ENCODE data around the gene B4GALNT2. TPM values are rescaled to one million over a fixed set of nuclear protein-coding genes. Genes with fewer than 3 reads are reported as not detected.

The B4GALNT2 gene
- polyA plus RNA-seq, 1 donor from 2014 or later = not detected

GRCh38 chr17:49218941-49219913 is 86.7 kb downstream of the B4GALNT2 start:
- peaks cover 5% of the 10 kb centered on the region for H3K27me3 Mint-ChIP-seq
- peaks cover 13% of the 10 kb centered on the region for H3K36me3 Mint-ChIP-seq
- H3K9me3 Mint-ChIP-seq = no peaks in the 10 kb centered on the region

GRCh38 chr17:49219987-49220386 is 87.4 kb downstream of the B4GALNT2 start:
- peaks cover 38 to 47% (median 45%) of the 10 kb centered on the region in 3 donors for H3K4me1 Mint-ChIP-seq
- H3K36me3 Mint-ChIP-seq = peaks cover 11% of the 10 kb centered on the region
- H3K27me3 Mint-ChIP-seq = peaks cover 9% of the 10 kb centered on the region
- peak overlapping the region in 2 of 4 donors; percentile 51 to 91 for H3K4me3 Mint-ChIP-seq
- H3K27ac Mint-ChIP-seq = peak overlapping the region in 1 of 3 donors; percentile 98
- no peaks in the 10 kb centered on the region for H3K9me3 Mint-ChIP-seq

More at GRCh38 chr17:49218941-49219913, 86.7 kb downstream of the B4GALNT2 start:
- Mint-ChIP-seq H3K4me1 (peaks cover 40 to 50% (median 47%) of the 10 kb centered on the region in 3 donors), H3K4me3 (peak overlapping the region; percentile 67 to 91 (median 76)), H3K27ac (peak overlapping the region; percentile 95 to 98 (median 97))

- Mint-ChIP-seq H3K27ac (peak overlapping the region in 2 of 3 donors; percentile 10 to 84), H3K4me3 (peak overlapping the region in 3 of 4 donors; percentile 65 to 86 (median 81)), H3K4me1 (peaks cover 23 to 34% (median 27%) of the 10 kb centered on the region in 3 donors), H3K9me3 (no peaks in the 10 kb centered on the region), H3K27me3 (peaks cover 12% of the 10 kb centered on the region), H3K36me3 (peaks cover 7% of the 10 kb centered on the region)
These were observed 90.6 kb downstream of the B4GALNT2 start for GRCh38 chr17:49223168-49223516.

- Mint-ChIP-seq H3K4me1 (peaks cover 19 to 31% (median 23%) of the 10 kb centered on the region in 3 donors), H3K27ac (peak overlapping the region in 2 of 3 donors; percentile 10 to 84), H3K36me3 (peaks cover 5% of the 10 kb centered on the region), H3K4me3 (peak overlapping the region; percentile 64 to 93 (median 76)), H3K9me3 (no peaks in the 10 kb centered on the region), H3K27me3 (peaks cover 12% of the 10 kb centered on the region)
These were observed 91.1 kb downstream of the B4GALNT2 start for GRCh38 chr17:49223517-49224197.

- H3K27me3 Mint-ChIP-seq = peaks cover 14% of the 10 kb centered on the region
- peaks cover 5% of the 10 kb centered on the region for H3K36me3 Mint-ChIP-seq
- H3K9me3 Mint-ChIP-seq = no peaks in the 10 kb centered on the region
- H3K4me3 Mint-ChIP-seq = peak overlapping the region; percentile 64 to 93 (median 76)
- H3K27ac Mint-ChIP-seq = peak overlapping the region in 1 of 3 donors; percentile 10
- peaks cover 15 to 23% (median 19%) of the 10 kb centered on the region in 3 donors for H3K4me1 Mint-ChIP-seq
These were observed 91.8 kb downstream of the B4GALNT2 start for GRCh38 chr17:49224198-49224996.

- H3K36me3 Mint-ChIP-seq = peaks cover 5% of the 10 kb centered on the region
- H3K4me3 Mint-ChIP-seq = peak overlapping the region; percentile 64 to 93 (median 76)
- H3K27ac Mint-ChIP-seq = peak overlapping the region in 1 of 3 donors; percentile 10
- H3K27me3 Mint-ChIP-seq = peaks cover 18% of the 10 kb centered on the region
- H3K9me3 Mint-ChIP-seq = no peaks in the 10 kb centered on the region
- H3K4me1 Mint-ChIP-seq = peaks cover 15 to 19% (median 18%) of the 10 kb centered on the region in 3 donors
These were observed 92.4 kb downstream of the B4GALNT2 start for GRCh38 chr17:49224997-49225337.

- Mint-ChIP-seq H3K4me1 (peaks cover 15 to 18% (median 16%) of the 10 kb centered on the region in 3 donors), H3K27ac (peak overlapping the region in 2 of 3 donors; percentile 58 to 67)
These were observed 93.1 kb downstream of the B4GALNT2 start for GRCh38 chr17:49225554-49226236.

More at GRCh38 chr17:49225554-49226236, 93.1 kb downstream of the B4GALNT2 start:
- Mint-ChIP-seq H3K27me3 (peaks cover 18% of the 10 kb centered on the region), H3K36me3 (peaks cover 5% of the 10 kb centered on the region), H3K9me3 (no peaks in the 10 kb centered on the region), H3K4me3 (peak overlapping the region in 1 of 4 donors; percentile 66)

Other genes with a start within 250 kb of the B4GALNT2 start
- gene ATP5MC1, start 240.0 kb upstream of the B4GALNT2 start, polyA plus RNA-seq = 192 TPM
- gene UBE2Z, start 224.4 kb upstream of the B4GALNT2 start, polyA plus RNA-seq = 58.1 TPM
- gene SNF8, start 187.9 kb upstream of the B4GALNT2 start, polyA plus RNA-seq = 108 TPM
- not detected for gene GIP, start 164.2 kb upstream of the B4GALNT2 start, polyA plus RNA-seq
- gene IGF2BP1, start 135.4 kb upstream of the B4GALNT2 start, polyA plus RNA-seq = not detected
- gene GNGT2, start 77.8 kb downstream of the B4GALNT2 start, polyA plus RNA-seq = 10.3 TPM
- 34.2 TPM for gene ABI3, start 77.9 kb downstream of the B4GALNT2 start, polyA plus RNA-seq
- gene PHOSPHO1, start 98.0 kb downstream of the B4GALNT2 start, polyA plus RNA-seq = 1.0 TPM
- gene ZNF652, start 229.5 kb downstream of the B4GALNT2 start, polyA plus RNA-seq = 29.3 TPM